GM21360 (cell line): ENCODE measurements around the gene ARIH2.

Source experiments
- ATAC-seq: cut with Tn5 transposase; IDR thresholded peaks from one replicate; pipeline ENCODE4 v1.9.1; 2021; ENCODE audit warnings: mild to moderate bottlenecking, moderate library complexity; ENCODE audit not compliant: unreplicated experiment

The ARIH2 gene

GRCh38 chr3:49017971-49018706 is 99.5 kb downstream of the ARIH2 start, which contains the start of gene DALRD3:
Gene DALRD3, minus strand, starts transcription at chr3:49018580. Its CDS starts 16 bp downstream, at chr3:49018564.
- ATAC-seq, result no peak

GRCh38 chr3:49018707-49019006 is 100.0 kb downstream of the ARIH2 start:
- no peak for ATAC-seq

GRCh38 chr3:49019941-49020329 is 101.3 kb downstream of the ARIH2 start:
- no peak for ATAC-seq

- ATAC-seq, result no peak
These were observed 101.9 kb downstream of the ARIH2 start for GRCh38 chr3:49020330-49021212.

GRCh38 chr3:49021213-49021812 is 102.7 kb downstream of the ARIH2 start:
- ATAC-seq, result peak; percentile 37

GRCh38 chr3:49021813-49022687 is 103.4 kb downstream of the ARIH2 start, which contains the start of gene NDUFAF3:
Gene NDUFAF3, plus strand, starts transcription at chr3:49022121. Its CDS starts 24 bp downstream, at chr3:49022145.
- peak; percentile 44 for ATAC-seq

- ATAC-seq, result no peak
These were observed 104.1 kb downstream of the ARIH2 start for GRCh38 chr3:49022688-49023171.

- ATAC-seq, result no peak
These were observed 105.1 kb downstream of the ARIH2 start for GRCh38 chr3:49023775-49024174.

- no peak for ATAC-seq
These were observed 105.8 kb downstream of the ARIH2 start for GRCh38 chr3:49024449-49024848.

GRCh38 chr3:49025005-49025792 is 106.6 kb downstream of the ARIH2 start:
- no peak for ATAC-seq

- no peak for ATAC-seq
These were observed 107.3 kb downstream of the ARIH2 start for GRCh38 chr3:49025793-49026520.

GRCh38 chr3:49026536-49026935 is 107.9 kb downstream of the ARIH2 start:
- ATAC-seq, result no peak

- no peak for ATAC-seq
These were observed 109.0 kb downstream of the ARIH2 start for GRCh38 chr3:49027634-49028033.

GRCh38 chr3:49028298-49028672 is 109.6 kb downstream of the ARIH2 start:
- ATAC-seq, result no peak

- ATAC-seq, result peak; percentile 85
These were observed 110.3 kb downstream of the ARIH2 start, which contains the start of gene IMPDH2 for GRCh38 chr3:49028673-49029562. Gene IMPDH2, minus strand, starts transcription at chr3:49029398. Its CDS starts 48 bp downstream, at chr3:49029350.

GRCh38 chr3:49029563-49029884 is 110.9 kb downstream of the ARIH2 start:
- ATAC-seq, result no peak

- ATAC-seq, result no peak
These were observed 111.7 kb downstream of the ARIH2 start for GRCh38 chr3:49030321-49030720.

GRCh38 chr3:49032646-49033304 is 114.1 kb downstream of the ARIH2 start:
- no peak for ATAC-seq
